Endodermal cell (in vitro differentiated cells): Measurements from ENCODE around the gene CSNK1D. TPM values are rescaled to one million over a fixed set of nuclear protein-coding genes. Genes with fewer than 3 reads are reported as not detected.

Experiments used
- DNase-seq: peaks from one replicate; pipeline ENCODE4 v3.0.0-alpha.2; 2017
- H3K27ac ChIP-seq: 2 replicates; pipeline ENCODE4 v1.5.1; 2013; ENCODE audit warnings: mild to moderate bottlenecking, low read depth, low read length, moderate library complexity
- H3K27me3 ChIP-seq: 2 replicates; pipeline ENCODE4 v1.6.1; 2013; ENCODE audit warnings: mild to moderate bottlenecking, low read length, moderate library complexity; ENCODE audit not compliant: insufficient read depth, control insufficient read depth, poor library complexity, severe bottlenecking
- H3K36me3 ChIP-seq: 2 replicates; pipeline ENCODE4 v1.7.0; 2013; ENCODE audit warnings: mild to moderate bottlenecking, low read length, moderate library complexity; ENCODE audit not compliant: control insufficient read depth, insufficient read depth
- H3K4me1 ChIP-seq: one replicate; pipeline ENCODE4 v1.7.0; 2013; ENCODE audit warnings: low read length; ENCODE audit not compliant: control insufficient read depth, insufficient read depth
- H3K4me3 ChIP-seq: 2 replicates; pipeline ENCODE4 v1.5.1; 2013; ENCODE audit warnings: mild to moderate bottlenecking, low read length, moderate library complexity
- H3K9ac ChIP-seq: 2 replicates; pipeline ENCODE4 v1.6.1; 2013; ENCODE audit warnings: mild to moderate bottlenecking, low read length, moderate library complexity; ENCODE audit not compliant: poor library complexity, severe bottlenecking; ENCODE audit errors: extremely low read depth
- H3K9me3 ChIP-seq: 2 replicates; pipeline ENCODE4 v1.6.1; 2013; ENCODE audit warnings: mild to moderate bottlenecking, low read length, moderate library complexity; ENCODE audit not compliant: control insufficient read depth
- H3K27ac Mint-ChIP-seq: 2 replicates; pipeline ENCODE4 v1.8.0; 2020; ENCODE audit warnings: mixed read lengths
- H3K27me3 Mint-ChIP-seq: 2 replicates; pipeline ENCODE4 v1.8.0; 2021; ENCODE audit warnings: mild to moderate bottlenecking, mixed read lengths; ENCODE audit not compliant: insufficient read depth
- H3K36me3 Mint-ChIP-seq: 2 replicates; pipeline ENCODE4 v1.8.0; 2020; ENCODE audit warnings: low read depth, mixed read lengths
- H3K4me1 Mint-ChIP-seq: 2 replicates; pipeline ENCODE4 v1.8.0; 2020; ENCODE audit warnings: mixed read lengths
- H3K4me3 Mint-ChIP-seq: 2 replicates; pipeline ENCODE4 v1.8.0; 2020; ENCODE audit warnings: mild to moderate bottlenecking, moderate library complexity, mixed read lengths
- H3K9me3 Mint-ChIP-seq: 2 replicates; pipeline ENCODE4 v1.8.0; 2020; ENCODE audit warnings: mild to moderate bottlenecking, mixed read lengths
- WGBS, 2 experiments: methylation state at CpG; one replicate each; pipeline versions ENCODE4 v1.1.5 to v1.1.7; 2013; ENCODE audit warnings: missing lambda C conversion rate in 2 of 2, mixed read lengths in 1 of 2; ENCODE audit not compliant: insufficient coverage in 1 of 2, insufficient read length in 1 of 2; 5-methylcytosine and 5-hydroxymethylcytosine counted together
- total RNA-seq, 2 donors: library from RNA; stranded (reverse); fragmentation: NEBNext Ultra II Directional in 1 of 2; extraction: Animal tissue kit (Norgen Biotek cat#: 25700) in 1 of 2; gene quantifications; 2 replicates in 1 of 2; 3 replicates in 1 of 2; pipeline ENCODE4 v1.2.1, GENCODE V29; 2021
- TF ChIP-seq, protein P1 (sequence below): fragments of 200-600 bp; sonication (generic); conservative IDR thresholded peaks from 2 replicates; pipeline ENCODE4 v1.5.0; 2021; ENCODE audit warnings: antibody characterized with exemption, mild to moderate bottlenecking

CSNK1D gene
- total RNA-seq, 2 donors from 2014 or later = 104 to 143 TPM

GRCh38 chr17:82236142-82236971, 37.1 kb downstream of the CSNK1D start:
- Histone ChIP-seq H3K9ac (no peak overlapping the region), H3K4me3 (no peak overlapping the region), H3K4me1 (peaks cover 9% of the 10 kb centered on the region), H3K27me3 (no peaks in the 10 kb centered on the region), H3K27ac (no peak overlapping the region), H3K36me3 (peaks cover 6% of the 10 kb centered on the region), H3K9me3 (no peaks in the 10 kb centered on the region)
- WGBS, 2 experiments = 69 to 86% methylated on average over 19 to 44 of the region's 44 CpGs
- DNase-seq = peak; percentile 95
- TF ChIP-seq, protein P1, sequence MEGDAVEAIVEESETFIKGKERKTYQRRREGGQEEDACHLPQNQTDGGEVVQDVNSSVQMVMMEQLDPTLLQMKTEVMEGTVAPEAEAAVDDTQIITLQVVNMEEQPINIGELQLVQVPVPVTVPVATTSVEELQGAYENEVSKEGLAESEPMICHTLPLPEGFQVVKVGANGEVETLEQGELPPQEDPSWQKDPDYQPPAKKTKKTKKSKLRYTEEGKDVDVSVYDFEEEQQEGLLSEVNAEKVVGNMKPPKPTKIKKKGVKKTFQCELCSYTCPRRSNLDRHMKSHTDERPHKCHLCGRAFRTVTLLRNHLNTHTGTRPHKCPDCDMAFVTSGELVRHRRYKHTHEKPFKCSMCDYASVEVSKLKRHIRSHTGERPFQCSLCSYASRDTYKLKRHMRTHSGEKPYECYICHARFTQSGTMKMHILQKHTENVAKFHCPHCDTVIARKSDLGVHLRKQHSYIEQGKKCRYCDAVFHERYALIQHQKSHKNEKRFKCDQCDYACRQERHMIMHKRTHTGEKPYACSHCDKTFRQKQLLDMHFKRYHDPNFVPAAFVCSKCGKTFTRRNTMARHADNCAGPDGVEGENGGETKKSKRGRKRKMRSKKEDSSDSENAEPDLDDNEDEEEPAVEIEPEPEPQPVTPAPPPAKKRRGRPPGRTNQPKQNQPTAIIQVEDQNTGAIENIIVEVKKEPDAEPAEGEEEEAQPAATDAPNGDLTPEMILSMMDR = peak; percentile 97
- H3K9me3 Mint-ChIP-seq = no peaks in the 10 kb centered on the region
- no peak overlapping the region for H3K27ac Mint-ChIP-seq
- no peak overlapping the region for H3K4me3 Mint-ChIP-seq
- H3K27me3 Mint-ChIP-seq = no peaks in the 10 kb centered on the region
- peaks cover 5% of the 10 kb centered on the region for H3K4me1 Mint-ChIP-seq
- peaks cover 6% of the 10 kb centered on the region for H3K36me3 Mint-ChIP-seq

DNA sequence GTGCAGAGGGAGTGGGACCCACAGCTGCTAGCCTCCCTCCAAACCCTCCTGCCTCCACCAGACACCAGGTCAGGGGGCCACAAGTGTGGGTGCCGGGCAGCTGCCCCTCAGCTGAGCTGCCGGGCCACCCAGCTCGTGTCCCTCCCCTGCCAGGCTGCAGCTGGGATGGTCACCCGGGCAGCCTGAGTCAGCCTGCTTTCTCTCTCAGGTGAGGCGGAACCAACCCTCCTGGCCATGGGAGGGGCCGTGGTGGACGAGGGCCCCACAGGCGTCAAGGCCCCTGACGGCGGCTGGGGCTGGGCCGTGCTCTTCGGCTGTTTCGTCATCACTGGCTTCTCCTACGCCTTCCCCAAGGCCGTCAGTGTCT, 37.7 kb downstream of the CSNK1D start:
- WGBS, 2 experiments = 76 to 93% methylated on average over 11 to 15 of the region's 15 CpGs
- Histone ChIP-seq H3K27ac (no peak overlapping the region), H3K4me1 (peaks cover 9% of the 10 kb centered on the region), H3K27me3 (no peaks in the 10 kb centered on the region), H3K9ac (no peak overlapping the region), H3K4me3 (no peak overlapping the region), H3K9me3 (no peaks in the 10 kb centered on the region), H3K36me3 (no peaks in the 10 kb centered on the region)
- Mint-ChIP-seq H3K4me3 (no peak overlapping the region), H3K36me3 (peaks cover 6% of the 10 kb centered on the region), H3K27ac (no peak overlapping the region), H3K9me3 (no peaks in the 10 kb centered on the region), H3K4me1 (peaks cover 5% of the 10 kb centered on the region), H3K27me3 (no peaks in the 10 kb centered on the region)
- TF ChIP-seq, protein P1 = no peak
- no peak for DNase-seq

- Mint-ChIP-seq H3K27ac (no peak overlapping the region), H3K4me3 (no peak overlapping the region), H3K27me3 (peaks cover 1% of the 10 kb centered on the region), H3K36me3 (peaks cover 6% of the 10 kb centered on the region), H3K4me1 (peaks cover 5% of the 10 kb centered on the region), H3K9me3 (no peaks in the 10 kb centered on the region)
- Histone ChIP-seq H3K4me3 (no peak overlapping the region), H3K27ac (no peak overlapping the region), H3K9ac (no peak overlapping the region), H3K4me1 (peaks cover 9% of the 10 kb centered on the region), H3K36me3 (no peaks in the 10 kb centered on the region), H3K27me3 (peaks cover 5% of the 10 kb centered on the region), H3K9me3 (no peaks in the 10 kb centered on the region)
- WGBS, 2 experiments = 90 to 91% methylated on average over 10 to 19 of the region's 19 CpGs
- TF ChIP-seq, protein P1 = no peak
- peak; percentile 57 for DNase-seq
Measured at GRCh38 chr17:82235056-82235774, 38.3 kb downstream of the CSNK1D start.
